A673 (cell line): ENCODE data around the gene MYLK.

Source experiments
- CTCF ChIP-seq: fragments of 300-800, 200-600 bp; sonication (generic); conservative IDR thresholded peaks from 2 replicates; pipeline ENCODE4 v1.5.1; 2017; ENCODE audit warnings: low read depth, mild to moderate bottlenecking, antibody characterized with exemption, low read length, moderate library complexity, mixed read lengths
- EZH2 ChIP-seq: fragments of 200-600 bp; sonication (generic); IDR thresholded peaks from 2 replicates; pipeline ENCODE4 v1.6.1; 2017; ENCODE audit warnings: borderline replicate concordance, low read depth, mild to moderate bottlenecking, mixed read lengths, antibody characterized with exemption, low read length; ENCODE audit not compliant: poor library complexity, severe bottlenecking

GRCh38 chr3:123759311-123759710, 124.8 kb downstream of the MYLK start:
- TF ChIP-seq CTCF, result no peak
- no peak for TF ChIP-seq EZH2
